GM18517 (cell line): ENCODE data around the gene CHRNA1.
"Not testable (repeated sequence)": the region's sequence is repeated elsewhere in the genome, so short reads cannot be mapped to it uniquely, and the experiment has no call there.

Source experiments
- ATAC-seq: cut with Tn5 transposase; IDR thresholded peaks from one replicate; pipeline ENCODE4 v1.9.1; 2021; ENCODE audit warnings: mild to moderate bottlenecking, moderate library complexity; ENCODE audit not compliant: unreplicated experiment

Gene CHRNA1

GRCh38 chr2:174718591-174718990 is 45.7 kb downstream of the CHRNA1 start:
- ATAC-seq = no peak

DNA sequence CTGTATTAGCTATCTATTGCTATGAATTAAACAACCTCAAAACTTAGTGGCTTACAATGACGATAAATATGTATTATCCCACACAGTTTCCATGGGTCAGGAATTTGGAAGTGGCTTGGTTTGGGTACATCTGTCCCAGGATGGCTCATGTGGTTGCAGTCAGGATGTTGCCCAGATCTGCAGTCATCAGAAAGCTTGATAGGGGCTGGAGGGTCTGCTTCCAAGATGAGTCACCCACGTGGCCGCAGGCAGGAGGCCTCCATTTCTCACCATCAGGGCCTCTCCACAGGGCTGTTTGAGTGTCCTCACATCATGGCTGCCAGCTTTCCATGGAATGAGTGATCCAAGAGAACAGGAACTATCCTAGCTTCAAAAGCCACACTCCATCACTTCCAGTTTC is 46.4 kb downstream of the CHRNA1 start:
- no peak for ATAC-seq

DNA sequence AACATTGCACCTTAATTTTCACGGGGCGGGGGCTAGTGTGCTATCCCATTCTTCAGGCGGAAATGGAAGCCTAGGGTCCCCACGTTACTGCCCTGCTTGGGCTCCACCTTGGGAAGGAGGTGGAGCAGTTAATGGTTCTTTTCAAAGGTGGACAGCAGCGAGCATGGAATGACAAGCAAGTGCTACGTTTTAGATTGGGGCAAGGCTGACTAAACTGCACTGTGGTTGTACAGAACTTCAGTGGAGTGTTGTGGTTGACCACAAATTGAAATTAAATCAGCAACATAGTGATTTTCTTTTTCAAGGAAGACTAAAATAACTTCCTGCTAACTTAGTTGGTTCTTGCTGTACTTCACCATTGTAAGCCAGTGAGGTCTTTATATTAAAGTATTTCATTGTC is 47.0 kb downstream of the CHRNA1 start:
- no peak for ATAC-seq

GRCh38 chr2:174716785-174717184 is 47.5 kb downstream of the CHRNA1 start:
- no peak for ATAC-seq

DNA sequence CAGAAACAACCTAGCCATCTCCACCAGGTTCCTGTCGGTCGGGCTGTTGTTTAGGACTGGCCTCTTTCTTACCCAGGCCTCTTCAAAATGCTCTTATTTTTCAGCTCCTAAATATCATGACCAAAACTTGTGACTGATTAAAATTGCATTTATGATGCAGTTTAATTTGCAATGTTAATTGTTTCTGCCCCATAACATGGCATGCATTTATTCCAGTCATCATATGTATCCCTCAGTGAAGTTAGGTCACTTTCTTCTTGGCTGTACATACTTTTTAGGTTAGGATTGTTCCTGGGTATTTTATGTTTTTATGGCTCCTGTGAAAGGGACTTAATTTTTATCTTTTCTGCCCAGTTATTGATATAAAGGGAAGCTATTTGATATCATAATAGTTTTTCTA is 50.6 kb downstream of the CHRNA1 start:
- no peak for ATAC-seq

- no peak for ATAC-seq
Observed at GRCh38 chr2:174711206-174711605, 53.1 kb downstream of the CHRNA1 start.

DNA sequence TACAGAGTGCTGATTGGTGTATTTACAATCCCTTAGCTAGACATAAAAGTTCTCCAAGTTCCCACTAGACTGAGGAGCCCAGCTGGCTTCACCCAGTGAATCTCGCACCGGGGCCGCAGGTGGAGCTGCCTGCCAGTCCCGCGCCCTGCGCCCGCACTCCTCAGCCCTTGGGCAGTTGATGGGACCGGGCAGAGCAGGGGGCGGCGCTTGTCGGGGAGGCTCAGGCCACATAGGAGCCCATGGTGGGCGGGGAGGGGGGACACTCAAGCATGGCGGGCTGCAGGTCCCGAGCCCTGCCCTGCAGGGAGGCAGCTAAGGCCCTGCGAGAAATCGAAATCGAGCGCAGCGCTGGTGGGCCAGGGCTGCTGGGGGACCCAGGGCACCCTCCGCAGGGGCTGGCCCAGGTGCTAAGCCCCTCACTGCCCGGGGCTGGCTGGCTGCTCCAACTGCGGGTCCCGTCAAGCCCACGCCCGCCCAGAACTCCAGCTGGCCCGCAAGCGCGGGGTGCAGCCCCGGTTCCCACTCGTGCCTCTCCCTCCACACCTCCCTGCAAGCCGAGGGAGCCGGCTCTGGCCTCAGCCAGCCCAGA is 54.8 kb downstream of the CHRNA1 start:
- not testable (repeated sequence) for ATAC-seq

DNA sequence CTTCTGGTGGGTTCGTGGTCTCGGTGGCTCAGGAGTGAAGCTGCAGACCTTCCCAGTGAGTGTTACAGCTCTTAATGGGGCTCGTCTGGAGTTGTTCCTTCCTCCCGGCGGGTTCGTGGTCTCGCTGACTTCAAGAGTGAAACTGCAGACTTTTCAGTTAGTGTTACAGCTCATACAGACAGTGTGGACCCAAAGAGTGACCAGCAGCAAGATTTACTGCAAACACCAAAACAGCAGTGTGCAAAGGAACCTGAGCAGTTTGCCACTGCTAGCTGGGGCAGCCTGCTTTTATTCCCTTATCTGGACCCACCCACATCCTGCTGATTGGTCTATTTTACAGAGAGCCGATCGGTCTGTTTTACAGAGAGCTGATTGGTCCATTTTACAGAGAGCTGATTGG is 55.6 kb downstream of the CHRNA1 start:
- no peak for ATAC-seq

DNA sequence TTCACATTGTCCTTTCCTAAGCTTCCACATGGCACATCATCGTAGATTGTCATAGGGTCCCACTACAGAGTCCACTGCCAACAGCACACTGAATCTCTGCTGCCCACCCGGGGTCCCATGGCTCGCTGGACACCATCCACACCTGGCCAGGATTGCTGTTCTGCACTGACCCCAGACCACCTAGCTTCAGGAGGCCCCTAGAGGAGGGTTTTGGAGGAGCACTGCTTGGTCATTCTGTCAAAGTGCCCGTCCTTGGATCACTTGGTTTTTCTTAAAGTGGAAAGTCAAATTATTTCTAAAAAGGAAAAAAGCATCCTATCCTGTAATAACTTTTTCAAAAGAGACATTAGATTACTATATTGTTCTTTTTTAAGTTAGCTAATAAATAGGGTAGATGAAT is 59.0 kb downstream of the CHRNA1 start:
- ATAC-seq = no peak

DNA sequence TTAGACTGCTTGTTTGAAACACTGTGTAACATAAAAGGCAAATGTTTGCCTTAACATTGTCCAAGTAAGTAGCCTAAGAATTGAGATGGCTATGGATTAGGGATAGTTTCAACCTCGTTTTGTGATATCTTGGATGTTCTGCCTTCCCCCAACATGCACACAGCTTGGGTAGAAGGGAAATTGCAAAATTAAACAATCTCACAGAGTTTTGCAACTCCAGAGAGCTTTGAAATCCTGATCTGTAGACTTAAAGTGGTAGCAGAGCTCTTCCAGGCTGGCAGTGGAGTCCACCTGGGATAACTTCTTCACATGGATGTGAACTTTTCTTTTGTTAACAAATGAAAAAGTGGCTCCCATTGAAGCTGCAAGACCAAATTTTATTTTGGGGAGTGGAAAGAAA is 59.6 kb downstream of the CHRNA1 start:
- ATAC-seq = no peak

DNA sequence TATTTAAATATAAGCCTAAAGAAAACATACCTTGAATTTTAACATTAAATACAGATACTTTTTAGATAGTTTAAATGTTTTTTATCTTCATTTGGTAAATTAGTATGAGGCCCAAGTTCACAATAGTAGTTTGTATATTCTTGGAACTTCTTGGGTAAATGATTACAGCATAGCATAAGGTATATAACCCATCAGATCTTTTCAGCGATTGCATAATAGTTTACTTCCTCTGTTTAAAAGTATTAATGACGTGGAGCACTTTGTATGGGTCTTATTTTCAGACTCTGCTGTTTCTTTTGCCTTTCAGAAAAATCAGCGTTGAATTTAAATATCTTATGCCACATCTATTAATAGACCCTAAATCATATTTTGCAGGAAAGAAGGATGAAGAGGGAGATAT is 60.2 kb downstream of the CHRNA1 start:
- no peak for ATAC-seq

DNA sequence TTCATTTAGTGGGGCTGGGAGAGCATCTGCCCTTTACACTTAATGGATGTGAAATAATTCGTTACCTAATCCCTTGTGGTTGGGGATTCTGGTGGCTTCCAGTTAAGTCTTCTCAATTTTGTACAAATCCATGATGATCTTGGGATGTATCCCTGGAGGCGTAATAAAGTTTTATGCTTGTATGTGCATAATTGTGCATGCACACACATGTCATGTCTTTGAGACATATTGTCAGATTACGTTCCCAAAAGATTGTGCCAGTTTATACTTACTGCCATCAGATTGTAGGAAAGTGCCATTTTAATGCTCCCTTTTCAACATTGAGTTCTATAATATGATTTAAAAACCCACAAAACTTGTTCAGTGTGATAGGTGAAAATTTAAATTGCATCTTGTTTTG is 60.8 kb downstream of the CHRNA1 start:
- no peak for ATAC-seq

DNA sequence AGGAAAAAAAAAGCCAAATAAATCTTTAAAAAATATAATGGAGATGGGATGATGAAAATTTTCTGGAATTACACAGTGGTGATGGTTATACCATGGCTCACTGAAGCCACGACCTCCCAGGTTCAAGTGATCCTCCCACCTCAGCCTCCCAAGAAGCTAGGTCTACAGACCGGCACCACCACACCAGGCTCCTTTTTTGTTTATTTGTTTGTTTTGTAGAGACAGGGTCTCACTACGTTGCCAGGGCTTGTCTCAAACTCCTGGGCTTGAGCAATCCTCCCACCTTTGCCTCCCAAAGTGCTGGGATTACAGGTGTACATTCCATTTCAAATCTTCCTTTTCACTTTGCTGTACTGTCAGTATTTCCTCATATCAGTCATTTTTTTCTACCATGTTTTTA is 61.7 kb downstream of the CHRNA1 start:
- ATAC-seq = no peak

- ATAC-seq = no peak
Observed at GRCh38 chr2:174699993-174700766, 64.1 kb downstream of the CHRNA1 start.
